ENCODE results near the gene LCLAT1.

The LCLAT1 gene

GRCh38 chr2:30447149-30448045, at the start of gene LCLAT1:
Gene LCLAT1, plus strand, starts transcription at chr2:30447246. Its CDS starts 78,345 bp downstream, at chr2:30525591.
- no peak for FAIRE-seq

GRCh38 chr2:30398084-30398873, 48.8 kb upstream of the LCLAT1 start:
- FAIRE-seq: no peak

GRCh38 chr2:30400151-30400954, 46.7 kb upstream of the LCLAT1 start:
- FAIRE-seq: no peak

- FAIRE-seq: no peak
These were observed 44.4 kb upstream of the LCLAT1 start for GRCh38 chr2:30402441-30403182.

GRCh38 chr2:30403592-30404312, 43.3 kb upstream of the LCLAT1 start:
- FAIRE-seq: no peak

- no peak for FAIRE-seq
These were observed 42.5 kb upstream of the LCLAT1 start for GRCh38 chr2:30404319-30405259.

- FAIRE-seq: no peak
These were observed 41.8 kb upstream of the LCLAT1 start for GRCh38 chr2:30405260-30405605.

GRCh38 chr2:30406853-30407252, 40.2 kb upstream of the LCLAT1 start:
- FAIRE-seq: no peak

- FAIRE-seq: no peak
These were observed 38.1 kb upstream of the LCLAT1 start for GRCh38 chr2:30408961-30409387.

- FAIRE-seq: no peak
These were observed 36.8 kb upstream of the LCLAT1 start for GRCh38 chr2:30410217-30410616.

GRCh38 chr2:30412047-30412683, 34.9 kb upstream of the LCLAT1 start:
- FAIRE-seq: no peak

GRCh38 chr2:30412684-30413570, 34.1 kb upstream of the LCLAT1 start:
- FAIRE-seq: no peak

GRCh38 chr2:30414961-30415360, 32.1 kb upstream of the LCLAT1 start:
- FAIRE-seq: no peak

GRCh38 chr2:30417253-30417652, 29.8 kb upstream of the LCLAT1 start:
- FAIRE-seq: no peak

GRCh38 chr2:30421026-30421603, 25.9 kb upstream of the LCLAT1 start:
- no peak for FAIRE-seq

GRCh38 chr2:30421604-30422443, 25.2 kb upstream of the LCLAT1 start:
- FAIRE-seq: no peak

- FAIRE-seq: no peak
These were observed 24.5 kb upstream of the LCLAT1 start for GRCh38 chr2:30422444-30423040.

Measured in TTC549 (cell line).